ENCODE data around the gene TEF.

TEF gene

DNA sequence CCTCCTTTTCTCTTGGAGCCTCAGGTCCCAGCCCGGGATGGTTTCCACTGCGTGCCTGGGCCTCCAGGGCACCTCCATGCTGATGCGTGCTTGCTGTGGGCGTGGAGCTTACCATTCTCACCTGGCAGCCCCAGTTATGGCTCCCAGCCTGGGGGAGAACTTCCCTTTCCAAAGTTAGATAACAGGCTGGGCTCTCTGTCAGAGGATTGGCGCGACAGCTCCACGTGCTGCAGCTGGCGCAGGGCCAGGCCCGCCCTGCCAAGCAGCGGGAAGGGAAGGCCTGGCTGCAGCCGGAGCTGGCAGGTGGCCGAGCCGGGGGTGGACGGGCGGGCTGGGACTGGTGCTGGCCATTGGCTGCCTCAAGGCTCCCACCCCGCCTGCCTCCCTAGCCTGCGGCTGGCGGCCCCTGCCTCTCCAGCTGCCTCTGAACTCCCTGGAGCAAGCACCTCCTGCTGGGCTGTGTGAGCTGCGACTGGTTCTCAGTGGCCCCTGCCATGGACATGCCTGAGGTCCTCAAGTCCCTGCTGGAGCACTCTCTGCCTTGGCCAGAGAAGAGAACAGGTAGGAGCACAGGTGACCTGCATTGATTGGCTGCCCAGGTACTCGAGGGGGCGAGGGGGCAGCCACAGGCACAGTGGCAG lies 14.6 kb upstream of the TEF start:
- TF ChIP-seq CEBPB (IDR thresholded peaks at IDR 0.05) = no peak
- TF ChIP-seq FOXM1 (IDR thresholded peaks at IDR 0.05; ENCODE audit: borderline replicate concordance, low read depth) = no peak
- peak; percentile 14 for TF ChIP-seq TEAD4 (IDR thresholded peaks at IDR 0.05)
- peak; percentile 26 for TF ChIP-seq RAD21 (IDR thresholded peaks at IDR 0.05; ENCODE audit: low read depth)
- peak; percentile 57; the same call in 1 of the 2 replicates for TF ChIP-seq ZBTB7A (IDR thresholded peaks at IDR 0.05; ENCODE audit: low read depth)
- TF ChIP-seq, protein P1, sequence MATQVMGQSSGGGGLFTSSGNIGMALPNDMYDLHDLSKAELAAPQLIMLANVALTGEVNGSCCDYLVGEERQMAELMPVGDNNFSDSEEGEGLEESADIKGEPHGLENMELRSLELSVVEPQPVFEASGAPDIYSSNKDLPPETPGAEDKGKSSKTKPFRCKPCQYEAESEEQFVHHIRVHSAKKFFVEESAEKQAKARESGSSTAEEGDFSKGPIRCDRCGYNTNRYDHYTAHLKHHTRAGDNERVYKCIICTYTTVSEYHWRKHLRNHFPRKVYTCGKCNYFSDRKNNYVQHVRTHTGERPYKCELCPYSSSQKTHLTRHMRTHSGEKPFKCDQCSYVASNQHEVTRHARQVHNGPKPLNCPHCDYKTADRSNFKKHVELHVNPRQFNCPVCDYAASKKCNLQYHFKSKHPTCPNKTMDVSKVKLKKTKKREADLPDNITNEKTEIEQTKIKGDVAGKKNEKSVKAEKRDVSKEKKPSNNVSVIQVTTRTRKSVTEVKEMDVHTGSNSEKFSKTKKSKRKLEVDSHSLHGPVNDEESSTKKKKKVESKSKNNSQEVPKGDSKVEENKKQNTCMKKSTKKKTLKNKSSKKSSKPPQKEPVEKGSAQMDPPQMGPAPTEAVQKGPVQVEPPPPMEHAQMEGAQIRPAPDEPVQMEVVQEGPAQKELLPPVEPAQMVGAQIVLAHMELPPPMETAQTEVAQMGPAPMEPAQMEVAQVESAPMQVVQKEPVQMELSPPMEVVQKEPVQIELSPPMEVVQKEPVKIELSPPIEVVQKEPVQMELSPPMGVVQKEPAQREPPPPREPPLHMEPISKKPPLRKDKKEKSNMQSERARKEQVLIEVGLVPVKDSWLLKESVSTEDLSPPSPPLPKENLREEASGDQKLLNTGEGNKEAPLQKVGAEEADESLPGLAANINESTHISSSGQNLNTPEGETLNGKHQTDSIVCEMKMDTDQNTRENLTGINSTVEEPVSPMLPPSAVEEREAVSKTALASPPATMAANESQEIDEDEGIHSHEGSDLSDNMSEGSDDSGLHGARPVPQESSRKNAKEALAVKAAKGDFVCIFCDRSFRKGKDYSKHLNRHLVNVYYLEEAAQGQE (IDR thresholded peaks at IDR 0.05; ENCODE audit: low read depth) = no peak
- no peak for TF ChIP-seq CREB1 (IDR thresholded peaks at IDR 0.05; ENCODE audit: low read depth)
- peak; percentile 73 for TF ChIP-seq YY1 (IDR thresholded peaks at IDR 0.05; ENCODE audit: low read depth)
- TF ChIP-seq, protein P2, sequence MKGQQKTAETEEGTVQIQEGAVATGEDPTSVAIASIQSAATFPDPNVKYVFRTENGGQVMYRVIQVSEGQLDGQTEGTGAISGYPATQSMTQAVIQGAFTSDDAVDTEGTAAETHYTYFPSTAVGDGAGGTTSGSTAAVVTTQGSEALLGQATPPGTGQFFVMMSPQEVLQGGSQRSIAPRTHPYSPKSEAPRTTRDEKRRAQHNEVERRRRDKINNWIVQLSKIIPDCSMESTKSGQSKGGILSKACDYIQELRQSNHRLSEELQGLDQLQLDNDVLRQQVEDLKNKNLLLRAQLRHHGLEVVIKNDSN (IDR thresholded peaks at IDR 0.05) = peak; percentile 99
- TF ChIP-seq, protein P3, sequence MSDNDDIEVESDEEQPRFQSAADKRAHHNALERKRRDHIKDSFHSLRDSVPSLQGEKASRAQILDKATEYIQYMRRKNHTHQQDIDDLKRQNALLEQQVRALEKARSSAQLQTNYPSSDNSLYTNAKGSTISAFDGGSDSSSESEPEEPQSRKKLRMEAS (IDR thresholded peaks at IDR 0.05) = peak; percentile 98
- peak; percentile 37; the same call in 1 of the 2 replicates for TF ChIP-seq EP300 (IDR thresholded peaks at IDR 0.05; ENCODE audit: borderline replicate concordance)
- no peak for TF ChIP-seq TAF1 (IDR thresholded peaks at IDR 0.05; ENCODE audit: low read depth)
- peak; percentile 79; the same call in 1 of the 2 replicates for TF ChIP-seq TCF12 (IDR thresholded peaks at IDR 0.05; ENCODE audit: low read depth)
- TF ChIP-seq EGR1 (IDR thresholded peaks at IDR 0.05) = peak; percentile 97
- peak; percentile 100 for TF ChIP-seq NFIC (IDR thresholded peaks at IDR 0.05)

DNA sequence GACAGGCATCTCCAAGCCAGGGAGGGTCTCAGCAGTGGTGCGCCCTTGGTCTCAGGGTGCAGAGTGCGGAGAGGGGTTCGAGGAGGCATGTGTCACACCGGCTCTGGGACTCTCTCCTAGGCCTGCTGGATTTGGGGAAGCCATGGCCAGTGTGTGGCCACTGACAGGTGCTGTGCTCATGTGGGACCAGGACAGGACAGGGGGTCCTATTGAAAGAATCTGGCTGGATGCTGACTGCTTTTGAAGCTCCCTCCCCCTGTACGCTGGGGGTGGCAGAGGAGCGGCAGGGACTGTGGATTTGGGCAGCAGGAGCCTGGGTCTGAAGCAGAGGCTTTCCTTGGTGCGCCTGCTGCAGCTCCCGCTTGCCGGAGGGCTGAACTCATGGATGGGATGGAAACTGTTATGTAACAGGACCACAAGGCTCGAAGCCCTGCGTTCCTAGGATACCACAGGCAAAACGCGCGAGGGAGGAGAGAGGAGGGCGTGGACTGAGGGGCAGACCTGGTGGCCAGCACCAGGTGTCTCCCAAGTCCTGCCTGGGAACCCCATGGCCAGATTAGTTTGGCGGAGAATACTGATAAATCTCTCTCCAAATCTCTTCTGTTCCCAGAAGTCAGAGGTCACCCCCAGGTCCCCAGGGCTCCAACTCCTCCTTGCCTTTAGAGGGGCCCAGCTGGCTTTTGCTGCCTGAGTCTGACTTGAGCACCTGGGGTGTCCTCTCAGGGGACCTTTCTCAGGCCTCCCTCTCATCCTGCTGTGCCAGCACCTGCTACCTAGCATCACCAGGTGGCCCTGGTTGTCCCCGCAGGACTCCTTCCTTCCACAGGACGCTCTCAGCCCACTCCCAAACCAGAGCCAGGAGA lies 13.8 kb upstream of the TEF start:
- TF ChIP-seq EP300 (IDR thresholded peaks at IDR 0.05; ENCODE audit: borderline replicate concordance) (no peak), YY1 (IDR thresholded peaks at IDR 0.05; ENCODE audit: low read depth) (no peak), TAF1 (IDR thresholded peaks at IDR 0.05; ENCODE audit: low read depth) (no peak), NFIC (IDR thresholded peaks at IDR 0.05) (no peak), EGR1 (IDR thresholded peaks at IDR 0.05) (no peak), ZBTB7A (IDR thresholded peaks at IDR 0.05; ENCODE audit: low read depth) (no peak), RAD21 (IDR thresholded peaks at IDR 0.05; ENCODE audit: low read depth) (no peak), TEAD4 (IDR thresholded peaks at IDR 0.05) (no peak), FOXM1 (IDR thresholded peaks at IDR 0.05; ENCODE audit: borderline replicate concordance, low read depth) (no peak), TCF12 (IDR thresholded peaks at IDR 0.05; ENCODE audit: low read depth) (no peak; the same call in 1 of the 2 replicates), CREB1 (IDR thresholded peaks at IDR 0.05; ENCODE audit: low read depth) (no peak), CEBPB (IDR thresholded peaks at IDR 0.05) (no peak)
- TF ChIP-seq, protein P3 (IDR thresholded peaks at IDR 0.05) = no peak
- TF ChIP-seq, protein P2 (IDR thresholded peaks at IDR 0.05) = no peak
- TF ChIP-seq, protein P1 (IDR thresholded peaks at IDR 0.05; ENCODE audit: low read depth) = no peak

DNA sequence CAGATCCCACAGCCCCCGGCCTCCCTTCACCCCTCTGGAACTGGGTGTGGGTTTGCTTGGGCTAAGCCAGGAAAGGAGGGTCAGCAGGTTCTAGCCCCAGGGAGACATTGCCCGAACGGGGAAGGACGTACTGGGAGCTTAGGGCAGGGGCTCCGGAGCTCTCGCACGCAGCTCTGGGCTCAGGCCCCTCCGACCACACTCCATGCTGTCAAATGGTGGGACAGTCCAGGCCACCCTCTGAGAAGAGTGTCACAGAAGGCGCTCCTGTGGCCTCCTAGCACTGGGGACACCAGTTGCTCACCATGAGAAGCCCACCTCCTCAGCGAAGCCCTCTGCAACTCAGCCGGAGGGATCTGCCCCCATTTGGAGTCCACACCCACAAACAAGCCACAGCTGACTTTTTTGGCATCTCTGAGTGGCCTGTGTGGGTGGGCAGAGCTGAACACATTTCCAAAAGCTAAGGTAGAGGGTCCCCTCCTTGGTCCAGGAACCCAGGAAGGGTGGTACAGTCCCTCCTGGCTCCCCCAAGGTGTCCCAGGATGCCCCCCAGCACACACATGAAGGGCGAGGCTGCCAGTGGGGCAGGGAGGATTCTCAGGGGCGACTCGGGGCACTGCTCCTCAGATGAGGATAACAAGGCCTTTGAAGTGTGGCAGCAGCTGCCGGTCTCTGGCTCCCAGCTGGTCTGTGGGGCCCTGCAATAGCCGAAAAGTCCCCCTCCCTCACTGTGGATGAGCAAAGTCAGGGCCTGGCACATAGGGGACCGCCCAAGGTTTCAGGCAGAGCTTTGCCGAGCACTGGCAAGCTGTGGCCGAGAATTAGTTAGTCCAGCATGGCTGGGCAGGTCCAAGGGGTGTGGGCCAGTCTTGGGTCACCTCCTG lies 13.0 kb upstream of the TEF start:
- TF ChIP-seq CREB1 (IDR thresholded peaks at IDR 0.05; ENCODE audit: low read depth) = no peak
- TF ChIP-seq CEBPB (IDR thresholded peaks at IDR 0.05) = no peak
- TF ChIP-seq TEAD4 (IDR thresholded peaks at IDR 0.05) = no peak

DNA sequence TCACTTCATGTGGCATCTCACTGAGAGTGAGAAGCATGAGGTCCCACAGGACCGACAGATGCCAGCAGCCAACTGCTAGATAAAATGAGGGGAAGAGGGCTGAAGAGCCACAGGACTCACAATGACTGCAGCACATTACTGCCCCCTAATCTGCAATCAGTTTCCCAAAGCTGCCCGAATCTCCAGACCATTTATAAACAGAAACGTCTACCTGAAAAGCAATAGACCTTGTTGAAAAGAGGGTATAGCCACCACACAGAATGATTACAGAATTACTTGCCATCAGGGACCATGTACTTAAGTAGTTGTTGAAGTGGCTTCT lies 12.4 kb upstream of the TEF start:
- TF ChIP-seq, protein P3 (IDR thresholded peaks at IDR 0.05) = no peak
- no peak for TF ChIP-seq NFIC (IDR thresholded peaks at IDR 0.05)
- TF ChIP-seq, protein P2 (IDR thresholded peaks at IDR 0.05) = no peak
- no peak for TF ChIP-seq TCF12 (IDR thresholded peaks at IDR 0.05; ENCODE audit: low read depth)
- no peak for TF ChIP-seq TAF1 (IDR thresholded peaks at IDR 0.05; ENCODE audit: low read depth)
- TF ChIP-seq CEBPB (IDR thresholded peaks at IDR 0.05) = no peak
- TF ChIP-seq YY1 (IDR thresholded peaks at IDR 0.05; ENCODE audit: low read depth) = no peak
- no peak for TF ChIP-seq TEAD4 (IDR thresholded peaks at IDR 0.05)
- TF ChIP-seq CREB1 (IDR thresholded peaks at IDR 0.05; ENCODE audit: low read depth) = no peak
- TF ChIP-seq FOXM1 (IDR thresholded peaks at IDR 0.05; ENCODE audit: borderline replicate concordance, low read depth) = no peak
- TF ChIP-seq ZBTB7A (IDR thresholded peaks at IDR 0.05; ENCODE audit: low read depth) = no peak

All from Ishikawa (cell line).